HG02759 (cell line): ENCODE results near the gene LDLRAD4.

Experiments
- ATAC-seq: cut with Tn5 transposase; IDR thresholded peaks from one replicate; pipeline ENCODE4 v1.9.1; 2021; ENCODE audit warnings: mild to moderate bottlenecking, moderate library complexity; ENCODE audit not compliant: unreplicated experiment

The LDLRAD4 gene

DNA sequence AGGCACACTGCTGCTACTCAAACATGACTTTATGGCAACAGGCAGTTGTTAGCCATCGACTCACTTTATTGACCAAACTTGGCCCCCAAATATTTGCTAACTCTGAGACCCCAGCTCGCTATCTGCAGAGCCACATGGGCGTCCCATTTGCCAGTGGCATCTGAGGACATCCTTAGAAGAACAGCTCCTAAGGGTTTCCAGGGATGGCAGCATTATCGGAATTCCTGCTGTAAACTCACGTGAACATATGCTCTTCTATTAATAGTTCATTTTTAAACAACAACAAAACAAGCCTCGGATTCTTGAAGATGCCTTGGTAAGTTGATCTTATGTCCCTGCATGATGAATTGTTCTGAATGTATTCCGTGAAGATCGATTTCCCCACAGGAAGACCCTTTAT lies 181.0 kb downstream of the LDLRAD4 start:
- ATAC-seq: no peak

DNA sequence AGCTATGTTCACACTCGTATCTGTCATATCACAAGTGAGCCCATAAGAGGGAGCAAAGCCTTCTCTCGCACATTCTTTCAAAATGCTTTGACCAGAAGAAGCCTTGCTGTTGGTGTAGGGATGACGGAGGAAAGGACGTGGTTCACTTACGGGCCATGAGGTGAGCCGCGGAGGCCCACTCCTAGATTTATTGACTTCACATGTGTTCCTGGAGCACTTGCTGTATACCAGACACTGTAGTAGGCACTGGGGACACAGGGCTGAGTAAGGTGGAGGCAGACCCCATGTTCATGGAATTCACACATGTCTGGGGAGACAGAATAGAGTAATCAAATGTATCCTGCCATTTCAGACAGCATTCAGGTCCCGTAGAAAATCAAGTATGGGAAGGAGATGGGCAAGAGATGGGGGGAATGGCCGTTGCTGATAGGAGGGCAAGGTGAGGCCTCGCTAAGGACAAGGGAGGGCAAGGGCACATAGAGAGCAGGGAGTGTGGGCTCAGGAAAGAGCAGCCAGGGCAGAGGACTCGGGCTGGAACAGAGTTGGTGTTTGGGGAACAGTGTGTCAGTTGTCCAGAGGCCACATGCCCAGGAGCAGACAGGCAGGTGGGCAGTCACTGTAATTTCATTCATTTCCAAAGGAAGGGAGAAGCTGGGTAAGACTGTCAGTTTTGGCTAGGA lies 182.2 kb downstream of the LDLRAD4 start:
- ATAC-seq: no peak

DNA sequence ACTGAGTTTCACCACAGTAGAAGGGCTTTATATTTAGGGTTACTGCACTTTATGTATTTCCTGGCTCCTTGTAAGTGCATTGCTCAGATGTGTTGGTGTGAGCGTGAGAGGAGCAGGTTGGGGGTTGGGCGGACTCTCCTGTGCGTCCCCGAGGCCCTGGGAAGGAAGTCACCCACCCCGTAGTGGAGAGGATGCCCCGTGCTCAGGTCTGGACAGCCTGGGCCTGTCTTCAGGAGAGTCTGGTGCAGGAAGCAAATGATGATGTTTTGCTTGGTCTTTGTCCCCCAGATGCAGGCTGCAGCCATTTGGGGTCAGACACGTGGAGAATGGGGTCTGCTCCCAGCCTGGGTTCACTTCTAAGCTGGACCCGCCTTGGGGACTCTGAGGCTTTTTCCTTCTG lies 182.8 kb downstream of the LDLRAD4 start:
- no peak for ATAC-seq

GRCh38 chr18:13401826-13402225 lies 183.3 kb downstream of the LDLRAD4 start:
- ATAC-seq: no peak

DNA sequence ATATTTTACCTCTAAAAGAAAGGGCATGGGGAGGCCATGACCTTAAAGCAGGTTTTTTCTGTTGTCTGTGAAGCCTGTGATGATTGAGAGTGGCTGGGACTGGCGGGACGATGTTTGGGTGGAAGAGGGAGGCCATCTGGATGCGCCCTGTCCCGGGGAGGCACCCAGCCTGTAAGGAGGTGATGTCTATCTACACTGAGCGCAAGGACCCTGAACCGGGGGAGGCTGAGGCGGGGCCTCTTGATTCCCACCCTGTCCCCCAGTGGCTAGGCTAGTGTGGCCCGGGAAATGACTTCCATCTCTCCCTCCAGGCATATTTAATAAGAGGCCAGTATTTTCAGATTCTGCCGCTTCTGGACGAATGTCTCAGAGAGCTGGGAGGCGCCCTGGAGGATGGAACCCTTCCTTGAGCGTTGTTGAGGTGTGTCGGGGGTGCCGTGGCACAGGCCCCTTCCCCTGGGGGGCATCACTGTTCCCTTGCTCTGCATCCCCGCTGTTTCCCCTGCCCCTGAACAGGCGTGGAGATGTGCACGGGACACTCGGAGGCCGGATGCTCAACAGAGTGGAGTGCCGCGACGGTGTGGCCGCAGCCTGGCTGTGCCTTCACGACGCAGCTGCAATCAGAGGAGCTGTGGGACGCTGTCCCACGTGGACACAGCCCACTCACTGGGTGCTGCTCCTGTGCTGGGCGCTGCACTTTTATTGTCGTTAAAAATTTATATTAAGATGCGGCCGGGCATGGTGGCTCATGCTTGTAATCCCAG lies 185.4 kb downstream of the LDLRAD4 start:
- ATAC-seq: no peak

- ATAC-seq: no peak
These were observed 186.9 kb downstream of the LDLRAD4 start for GRCh38 chr18:13405305-13406038.

DNA sequence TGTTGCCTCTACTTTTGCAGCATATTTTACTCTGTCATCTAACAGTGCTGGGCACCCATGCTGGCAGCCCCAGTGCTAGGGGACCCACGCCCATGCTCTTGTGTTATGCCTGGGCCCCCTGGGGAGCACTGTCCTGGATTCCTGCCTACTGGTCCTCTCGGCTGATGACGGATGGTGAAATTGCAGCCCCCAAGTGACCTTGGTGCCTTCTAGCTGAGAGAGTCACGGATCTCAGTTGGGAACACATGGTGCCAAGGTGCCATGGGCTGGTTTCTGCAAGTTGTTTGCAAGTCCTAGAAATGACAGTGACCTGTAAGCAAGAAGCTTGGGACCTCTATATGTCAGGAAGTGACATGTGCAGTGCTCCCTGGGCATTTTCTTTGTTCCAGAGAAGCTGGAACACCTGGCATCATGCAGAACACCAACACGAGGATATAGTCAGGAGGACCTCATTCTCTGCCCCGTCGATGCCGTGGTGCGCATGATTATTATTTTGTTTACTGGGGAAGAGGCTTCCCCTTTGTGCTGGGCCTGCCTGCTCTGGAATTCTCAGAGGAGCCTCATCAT lies 187.6 kb downstream of the LDLRAD4 start:
- ATAC-seq: no peak

DNA sequence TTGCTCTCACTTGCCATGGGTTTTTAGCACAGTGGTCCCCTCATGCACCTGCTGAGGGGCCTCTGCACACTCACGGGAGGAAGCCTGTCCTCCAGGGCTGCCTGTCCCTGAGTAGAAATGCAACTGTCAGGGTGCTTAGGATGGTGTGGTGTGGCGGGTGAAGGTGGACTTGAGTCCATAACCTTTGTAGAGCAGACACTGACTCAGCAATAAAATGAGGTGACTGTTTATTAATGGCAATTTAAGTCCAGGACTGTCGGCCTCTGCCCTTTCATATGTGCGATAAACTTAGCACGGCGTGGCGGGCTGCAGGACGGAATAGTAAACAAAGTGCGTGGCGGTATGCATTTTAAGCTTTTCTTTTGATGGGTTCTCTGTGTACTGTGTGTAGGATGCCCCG lies 188.2 kb downstream of the LDLRAD4 start:
- no peak for ATAC-seq

- no peak for ATAC-seq
These were observed 188.9 kb downstream of the LDLRAD4 start for GRCh38 chr18:13407484-13407883.

DNA sequence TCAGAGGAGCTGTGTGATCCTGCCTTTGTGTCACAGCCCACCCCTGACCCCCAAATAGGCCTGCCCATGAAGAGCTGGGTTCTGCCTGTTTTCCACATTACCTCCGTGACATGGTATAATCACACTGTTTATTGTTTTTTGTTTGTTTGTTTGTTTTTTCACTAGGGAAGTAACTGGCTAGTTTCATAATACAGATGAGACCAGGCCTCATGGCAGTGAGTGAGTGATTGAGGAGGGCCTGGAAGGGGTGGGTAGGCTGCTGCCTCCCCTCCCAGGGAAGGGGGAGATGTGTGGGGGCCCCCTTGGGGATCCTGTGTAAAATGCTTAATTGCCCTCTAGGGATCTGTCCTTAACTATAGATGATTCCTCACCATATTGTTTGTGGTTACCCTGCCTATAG lies 190.5 kb downstream of the LDLRAD4 start:
- ATAC-seq: no peak

- no peak for ATAC-seq
These were observed 191.4 kb downstream of the LDLRAD4 start for GRCh38 chr18:13409997-13410396.

GRCh38 chr18:13410471-13410870 lies 191.9 kb downstream of the LDLRAD4 start:
- ATAC-seq: no peak

DNA sequence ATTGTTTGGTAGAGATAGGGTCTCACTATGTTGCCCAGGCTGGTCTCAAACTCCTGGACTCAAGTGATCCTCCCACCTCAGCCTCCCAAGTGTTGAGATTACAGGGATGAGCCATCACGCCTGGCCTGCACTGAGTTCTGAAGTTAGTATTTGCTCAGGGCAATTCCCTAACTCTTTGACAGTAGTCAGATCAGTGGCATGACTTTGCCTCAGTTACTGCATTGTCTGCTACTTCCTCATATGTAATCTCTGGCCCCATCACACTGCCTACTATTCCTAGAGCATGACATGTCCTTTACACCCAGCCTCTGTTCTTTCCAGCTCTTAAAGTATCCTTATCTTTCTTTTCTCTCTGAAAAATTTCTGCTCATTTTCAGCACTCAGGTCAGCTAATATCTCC lies 193.5 kb downstream of the LDLRAD4 start:
- no peak for ATAC-seq

DNA sequence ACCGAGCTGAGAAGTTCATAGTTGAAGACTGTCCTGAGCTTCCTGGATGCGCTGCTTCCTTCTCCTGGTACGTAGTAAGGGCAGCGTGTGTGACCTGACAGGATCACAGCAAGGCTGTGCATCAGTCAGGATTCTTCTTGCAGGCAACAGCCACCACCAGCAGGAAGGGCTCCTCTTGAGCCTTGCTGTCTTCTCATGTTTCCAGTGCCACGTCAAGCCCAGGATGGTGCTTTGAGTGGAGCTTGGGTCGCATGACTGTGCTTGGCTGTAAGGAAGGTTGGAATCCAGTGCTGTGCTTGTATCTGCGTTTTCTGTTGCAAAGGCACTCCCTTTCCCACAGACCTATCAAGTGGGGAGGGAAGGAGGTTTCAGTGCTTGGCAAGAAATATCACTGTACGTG lies 194.3 kb downstream of the LDLRAD4 start:
- no peak for ATAC-seq

DNA sequence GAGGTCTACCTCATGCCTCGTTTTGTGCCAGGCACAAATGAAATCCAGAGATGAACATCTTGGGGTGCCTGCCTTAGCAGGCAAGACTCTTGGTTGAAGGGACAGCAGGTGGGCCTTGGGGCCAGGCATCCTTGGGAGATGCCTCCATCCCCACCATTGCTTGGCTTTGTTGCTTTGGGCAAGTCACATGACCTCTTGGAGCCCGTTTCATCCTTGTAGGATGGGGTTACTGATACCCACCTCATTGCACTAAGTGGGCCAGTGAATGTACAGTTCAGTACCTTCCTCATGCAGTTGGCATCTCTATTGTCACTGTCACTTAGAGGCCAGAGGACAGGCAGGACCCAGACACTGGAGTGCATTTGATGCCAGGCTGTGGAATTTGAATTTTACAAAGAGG lies 195.5 kb downstream of the LDLRAD4 start:
- no peak for ATAC-seq

- no peak for ATAC-seq
These were observed 196.0 kb downstream of the LDLRAD4 start for GRCh38 chr18:13414521-13414920.

DNA sequence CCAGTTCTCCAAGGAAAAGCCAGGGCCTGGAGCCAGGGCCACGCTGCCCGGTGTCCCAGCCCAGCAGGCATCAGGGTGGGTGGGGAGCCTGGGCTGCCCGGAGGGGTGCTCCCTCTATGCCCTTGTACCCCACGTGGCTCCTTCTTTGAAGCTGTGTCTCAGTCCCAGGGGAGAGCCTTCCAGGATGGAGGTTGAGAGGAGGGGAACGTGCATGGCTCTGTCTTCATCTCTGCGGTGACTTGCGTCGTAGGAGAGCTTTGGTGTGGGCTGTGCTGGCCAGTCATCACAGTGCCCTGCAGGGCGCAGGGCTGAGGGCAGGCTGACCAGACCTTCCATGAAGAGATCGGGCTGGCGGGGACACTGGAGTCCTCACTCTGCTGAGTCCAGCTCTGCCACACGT lies 197.2 kb downstream of the LDLRAD4 start:
- no peak for ATAC-seq

- no peak for ATAC-seq
These were observed 197.6 kb downstream of the LDLRAD4 start for GRCh38 chr18:13416208-13416607.

DNA sequence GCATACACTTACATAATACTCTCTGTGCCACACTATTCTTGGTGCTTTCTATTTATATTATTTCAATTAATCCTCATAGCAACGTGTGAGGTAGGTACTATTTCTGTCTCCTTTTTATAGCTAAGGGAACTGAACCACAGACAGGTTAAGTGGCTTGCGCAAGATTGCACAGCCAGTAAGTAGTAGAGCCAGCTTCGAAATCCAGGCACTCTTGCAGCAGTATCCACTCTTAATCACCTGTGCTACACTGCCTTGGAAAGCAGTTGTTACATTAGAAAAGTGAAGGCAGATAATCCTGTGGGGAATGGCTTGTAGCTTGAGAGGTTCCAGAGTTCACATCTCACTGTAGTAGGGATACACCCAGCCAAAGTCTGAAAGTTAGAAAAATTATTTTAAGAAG lies 198.3 kb downstream of the LDLRAD4 start:
- no peak for ATAC-seq

DNA sequence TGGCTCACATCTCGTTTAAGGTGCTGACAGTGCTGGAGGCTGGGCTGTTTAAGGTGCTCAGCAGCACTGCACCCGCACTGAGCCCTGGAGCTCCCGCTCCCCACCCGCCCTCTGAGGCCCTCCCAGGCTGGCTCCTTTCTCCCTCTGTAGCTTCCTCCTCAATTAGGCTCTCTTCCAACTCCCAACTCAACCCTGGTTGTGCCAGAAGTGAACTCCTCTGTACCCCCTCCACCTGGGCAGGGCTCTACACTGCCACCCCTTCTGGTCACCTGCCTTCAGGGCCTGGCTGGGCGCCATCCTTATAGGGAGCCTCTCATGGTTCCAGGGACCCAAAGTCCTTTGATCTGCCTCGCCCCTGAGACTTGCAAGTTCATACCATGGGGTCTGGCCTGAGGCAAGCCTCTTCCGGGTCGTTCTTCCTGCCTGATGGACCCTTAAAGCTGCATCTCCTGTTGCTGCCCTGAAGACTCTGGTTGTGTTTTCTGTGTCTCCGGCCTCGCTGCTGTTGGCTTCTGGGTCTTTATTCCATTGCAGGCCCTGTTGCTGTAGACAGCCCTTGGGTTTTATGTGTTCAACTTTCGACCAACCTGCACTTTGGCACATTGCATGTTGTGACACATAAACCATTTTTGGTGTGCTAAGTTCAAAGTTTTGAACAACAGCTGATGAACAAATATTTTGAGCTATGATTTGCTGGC lies 199.6 kb downstream of the LDLRAD4 start:
- ATAC-seq: no peak
